Renal cortex interstitium (tissue), 11 donors: Measurements from ENCODE around the gene RPS2. TPM values are rescaled to one million over a fixed set of nuclear protein-coding genes. Genes with fewer than 3 reads are reported as not detected.
A peak's percentile ranks its signal among the peaks of the same experiment; 100 is the strongest.
"Not testable (repeated sequence)": the region's sequence is repeated elsewhere in the genome, so short reads cannot be mapped to it uniquely, and the experiment has no call there.

Experiments used
- DNase-seq, 11 donors: peaks; one replicate each; pipeline ENCODE4 v3.0.0-alpha.2; 2013; ENCODE audit warnings: low read depth in 9 of 11, low spot score in 4 of 11; ENCODE audit errors: extremely low read depth in 1 of 11
- polyA plus RNA-seq, 3 donors: library from polyadenylated mRNA; unstranded; fragments of 120-200 nt; gene quantifications; one replicate each; pipeline ENCODE4 v1.2.1, GENCODE V29; 2013; ENCODE audit not compliant: insufficient read length in 3 of 3

RPS2 gene
- polyA plus RNA-seq, 3 donors = 1,794 to 2,026 (median 1,887) TPM

DNA sequence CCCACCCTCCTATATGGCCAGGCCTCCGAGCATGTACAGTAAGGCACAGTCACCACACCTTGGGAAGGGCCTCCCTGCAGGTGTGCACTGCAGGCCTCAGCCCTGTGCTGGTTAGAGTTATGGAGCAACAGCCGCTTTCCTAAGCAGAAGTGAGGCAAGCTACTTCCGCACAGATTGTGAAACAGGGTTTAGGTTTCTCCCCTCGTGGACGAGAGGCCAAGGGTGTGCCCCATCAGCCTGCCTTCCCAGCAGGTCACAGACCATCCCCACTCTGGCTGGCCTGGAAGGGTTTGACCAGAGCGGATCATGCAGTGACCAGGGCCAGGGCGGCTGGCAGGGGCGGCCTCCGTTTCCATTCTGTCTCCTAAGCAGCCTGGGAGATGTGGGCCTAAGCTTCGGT lies 26.3 kb downstream of the RPS2 start:
- DNase-seq = no peak

DNA sequence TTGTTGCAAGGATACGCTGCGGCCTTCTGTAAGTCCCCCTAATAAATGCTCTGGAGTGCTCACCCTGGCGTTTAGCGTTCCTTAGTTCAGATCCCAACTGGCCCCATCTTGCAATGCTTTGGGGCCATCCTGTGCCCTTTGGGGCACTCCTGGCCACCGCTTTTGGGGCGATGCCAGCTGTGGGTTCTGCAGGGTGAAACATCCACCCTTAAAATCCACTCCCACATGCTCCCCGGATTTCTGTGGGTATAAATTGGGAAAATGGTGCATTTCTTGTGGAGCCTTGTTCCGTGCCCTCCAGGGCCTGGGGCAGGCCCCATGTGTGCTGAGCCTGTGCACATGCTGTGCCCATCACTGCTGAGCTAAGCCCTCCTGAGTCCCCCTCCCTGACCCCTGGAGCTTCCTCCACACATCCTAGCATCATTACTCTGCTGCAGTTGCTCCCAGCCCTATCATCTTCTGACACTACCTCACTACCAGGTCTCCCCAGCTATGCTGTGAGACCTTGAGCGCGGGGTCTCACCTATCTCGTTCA lies 27.6 kb downstream of the RPS2 start:
- no peak for DNase-seq

- no peak for DNase-seq
These were observed 31.4 kb downstream of the RPS2 start for GRCh38 chr16:1933097-1933661.

GRCh38 chr16:1932050-1933028 lies 32.3 kb downstream of the RPS2 start:
- DNase-seq = no peak

DNA sequence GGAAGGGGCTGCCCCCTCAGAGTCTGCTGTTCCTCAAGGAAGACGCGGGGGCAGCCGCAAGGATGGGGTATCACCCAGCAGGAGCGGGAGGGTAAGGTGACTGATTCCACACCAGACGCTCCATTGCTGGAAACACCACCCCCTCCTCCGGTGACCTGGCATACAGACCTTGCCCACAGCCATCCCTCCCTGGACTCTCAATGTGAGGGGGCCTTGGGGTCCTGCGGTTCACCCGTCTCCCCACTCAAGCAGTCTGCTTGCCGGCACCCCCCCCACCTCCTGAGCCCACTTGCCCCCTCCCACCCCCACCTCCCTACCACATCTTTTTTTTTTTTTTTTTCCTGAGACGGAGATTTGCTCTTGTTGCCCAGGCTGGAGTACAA lies 34.3 kb downstream of the RPS2 start:
- DNase-seq = no peak

DNA sequence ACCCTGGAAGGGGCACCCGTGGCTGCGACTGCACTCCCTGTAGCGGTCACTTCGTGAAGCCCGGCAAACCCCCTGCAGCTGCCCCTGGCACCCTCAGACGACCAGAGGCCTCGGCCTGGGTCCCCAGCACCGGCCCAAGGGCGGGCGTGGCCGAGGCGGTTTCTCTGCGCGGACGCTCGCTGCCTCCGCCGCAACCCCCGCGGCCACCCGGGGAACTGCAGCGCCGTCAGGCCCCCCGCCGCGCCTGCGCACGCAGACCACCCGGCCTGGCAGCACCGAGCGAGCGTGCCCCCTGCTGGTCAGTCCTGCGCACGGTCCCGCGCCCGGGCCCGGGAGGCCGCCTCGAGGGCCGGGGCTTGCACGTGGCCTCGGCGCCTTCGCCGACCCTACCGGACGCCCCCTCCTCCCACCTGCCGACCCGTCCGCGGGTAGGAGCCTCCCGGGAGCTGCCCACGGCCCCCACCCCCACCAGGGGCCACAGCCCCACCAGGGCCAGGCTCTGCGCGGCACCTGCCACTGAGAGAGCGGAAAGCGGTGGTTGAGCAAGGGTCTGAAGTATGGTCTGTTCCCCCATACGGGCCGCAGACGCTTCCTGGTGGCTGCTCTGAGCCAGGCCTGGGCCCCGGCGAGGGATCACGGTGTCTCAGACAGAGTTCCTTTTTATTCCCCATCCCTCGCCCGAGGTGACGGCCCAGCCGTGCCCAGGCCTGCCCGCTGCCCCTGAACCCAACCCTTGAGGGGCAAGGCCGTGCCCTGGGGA lies 34.9 kb downstream of the RPS2 start:
- peak; percentile 59 to 86 (median 75) for DNase-seq

- DNase-seq = no peak
These were observed 35.5 kb downstream of the RPS2 start for GRCh38 chr16:1929105-1929504.

DNA sequence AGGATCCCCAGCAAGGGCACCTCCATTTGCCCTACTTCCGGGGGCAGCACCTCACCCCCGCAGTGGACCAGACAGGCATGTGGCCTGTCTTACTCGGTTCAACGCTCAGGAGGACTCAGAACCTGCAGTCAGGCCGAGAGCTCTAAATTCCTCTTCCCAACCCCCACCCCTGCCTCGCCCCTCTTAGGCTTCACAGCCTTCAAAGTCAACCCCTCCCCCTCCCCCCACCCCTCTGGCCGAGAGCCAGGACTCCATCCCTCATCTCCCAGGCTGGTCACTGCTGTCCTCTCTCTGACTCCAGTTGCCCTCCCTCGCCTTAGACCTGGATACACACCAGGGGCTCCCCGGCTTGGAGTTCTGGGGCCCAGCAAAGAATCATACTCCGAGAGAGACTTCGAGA lies 38.4 kb downstream of the RPS2 start:
- no peak for DNase-seq

- DNase-seq = no peak
These were observed 40.5 kb downstream of the RPS2 start for GRCh38 chr16:1924095-1924494.

GRCh38 chr16:1923299-1924034 lies 41.2 kb downstream of the RPS2 start:
- DNase-seq = no peak

- DNase-seq = no peak
These were observed 42.3 kb downstream of the RPS2 start for GRCh38 chr16:1922357-1922756.

DNA sequence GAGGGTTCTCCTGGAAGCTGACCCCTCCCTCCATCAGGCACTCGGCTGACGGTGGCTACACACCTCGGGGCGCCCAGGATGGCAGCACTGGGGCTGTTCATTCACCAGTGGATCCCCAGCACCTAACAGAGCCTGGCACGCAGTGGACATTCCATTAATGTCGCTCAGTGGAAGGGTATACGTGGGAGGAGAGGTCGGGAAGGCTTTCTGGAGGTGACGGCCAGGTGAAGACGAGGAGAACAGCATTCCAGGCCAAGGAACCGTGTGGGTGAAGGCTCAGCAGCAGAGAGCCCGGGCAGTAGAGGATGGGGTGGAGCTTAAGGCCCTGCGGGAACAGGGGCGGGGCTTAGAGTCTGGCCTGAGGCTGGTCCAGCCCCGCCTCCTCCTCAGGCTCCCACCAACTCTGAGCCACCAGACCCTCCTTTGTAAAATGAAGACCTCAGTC lies 43.9 kb downstream of the RPS2 start:
- no peak for DNase-seq

DNA sequence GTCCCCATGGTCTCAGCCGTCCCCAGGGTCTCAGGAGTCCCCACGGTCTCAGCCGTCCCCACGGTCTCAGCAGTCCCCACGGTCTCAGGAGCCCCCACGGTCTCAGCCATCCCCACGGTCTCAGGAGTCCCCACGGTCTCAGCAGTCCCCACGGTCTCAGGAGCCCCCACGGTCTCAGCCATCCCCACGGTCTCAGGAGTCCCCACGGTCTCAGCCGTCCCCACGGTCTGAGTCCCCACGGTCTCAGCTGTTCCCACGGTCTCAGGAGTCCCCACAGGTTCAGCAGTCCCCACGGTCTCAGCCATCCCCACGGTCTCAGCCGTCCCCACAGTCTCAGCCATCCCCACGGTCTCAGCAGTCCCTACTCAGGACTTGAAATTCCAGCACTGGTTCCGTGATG lies 44.5 kb downstream of the RPS2 start:
- not testable (repeated sequence) for DNase-seq

GRCh38 chr16:1919327-1919998 lies 45.2 kb downstream of the RPS2 start:
- DNase-seq = no peak

DNA sequence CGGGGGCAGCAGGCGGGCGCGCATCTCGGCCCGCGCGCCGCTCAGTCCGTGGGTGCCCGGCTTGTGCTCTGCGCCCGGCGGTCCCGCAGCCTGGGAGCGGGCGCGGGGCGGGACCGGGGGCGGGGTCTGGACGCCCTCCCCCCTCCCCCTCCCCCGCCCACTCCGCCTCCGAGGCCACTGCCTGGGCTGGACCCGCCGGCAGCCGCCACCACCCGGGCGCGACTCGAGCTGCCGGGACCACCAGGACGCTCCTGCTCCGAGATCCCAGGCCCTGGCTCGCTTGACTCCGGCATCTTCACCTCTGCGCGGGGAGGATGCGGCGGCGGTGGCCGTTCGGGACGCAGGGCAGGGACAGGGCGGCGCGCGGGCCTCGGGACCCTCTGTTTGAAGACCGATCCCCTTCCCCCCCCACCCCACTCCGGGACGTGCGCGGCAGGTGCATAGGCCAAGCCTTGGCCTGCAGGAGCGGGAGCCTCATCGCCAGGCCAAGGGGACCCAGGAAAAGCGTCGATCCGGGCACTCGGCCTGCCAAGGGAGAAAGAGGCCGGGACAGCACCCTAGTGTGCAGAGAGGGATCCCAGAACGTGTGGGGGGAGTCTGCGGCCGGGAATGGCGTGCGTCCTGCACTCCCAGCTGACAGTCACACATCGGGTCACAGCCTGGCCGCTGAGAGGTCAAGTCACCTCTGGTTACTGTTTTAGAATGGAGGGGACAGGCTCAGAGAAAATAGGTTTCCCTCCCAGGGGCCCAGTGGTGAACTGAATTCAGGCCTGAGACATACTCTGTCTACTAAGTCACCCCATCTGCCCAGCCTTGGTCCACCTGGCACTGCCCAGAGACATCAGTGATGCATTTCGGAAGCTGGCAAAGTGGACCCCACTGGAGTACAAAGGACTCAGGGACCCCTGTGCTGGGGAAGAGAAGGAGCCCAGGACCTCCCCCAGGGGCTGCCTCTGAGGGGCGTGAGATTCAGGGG lies 46.0 kb downstream of the RPS2 start, which contains the start of gene HS3ST6:
TSS of gene HS3ST6 (minus strand) at position 65 of the 976 bp plus-strand sequence. CDS start 92 bp downstream, outside the sequence.
- no peak for DNase-seq

GRCh38 chr16:1917665-1918350 lies 46.8 kb downstream of the RPS2 start:
- no peak for DNase-seq
